Hematopoietic multipotent progenitor cell treated with erythropoietin and hydrocortisone succinate and interleukin-3 and kit ligand, for 6 days (in vitro differentiated cells): ENCODE results near the gene ULBP3.
"Not testable (repeated sequence)": the region's sequence is repeated elsewhere in the genome, so short reads cannot be mapped to it uniquely, and the experiment has no call there.

Experiments
- DNase-seq: peaks from one replicate; pipeline ENCODE4 v3.0.0-alpha.2; 2015

Gene ULBP3

GRCh38 chr6:150075034-150075421 lies 6.1 kb upstream of the ULBP3 start:
- DNase-seq, result no peak

GRCh38 chr6:150074396-150075033 lies 5.6 kb upstream of the ULBP3 start:
- not testable (repeated sequence) for DNase-seq

- DNase-seq, result peak; percentile 35
Observed at GRCh38 chr6:150072201-150072600, 3.3 kb upstream of the ULBP3 start.

GRCh38 chr6:150070236-150070818 lies 1.4 kb upstream of the ULBP3 start:
- no peak for DNase-seq

- DNase-seq, result no peak
Observed at GRCh38 chr6:150069706-150070105, 785 bp upstream of the ULBP3 start.

- DNase-seq, result no peak
Observed at GRCh38 chr6:150068151-150068550, 770 bp downstream of the ULBP3 start.

GRCh38 chr6:150065083-150065482 lies 3.8 kb downstream of the ULBP3 start:
- DNase-seq, result no peak

GRCh38 chr6:150063640-150064039 lies 5.3 kb downstream of the ULBP3 start:
- no peak for DNase-seq

- DNase-seq, result not testable (repeated sequence)
Observed at GRCh38 chr6:150059973-150060372, 8.9 kb downstream of the ULBP3 start.

GRCh38 chr6:150058986-150059385 lies 9.9 kb downstream of the ULBP3 start:
- DNase-seq, result no peak

- DNase-seq, result no peak
Observed at GRCh38 chr6:150058231-150058792, 10.6 kb downstream of the ULBP3 start.

- DNase-seq, result no peak
Observed at GRCh38 chr6:150057501-150057951, 11.4 kb downstream of the ULBP3 start.

- DNase-seq, result no peak
Observed at GRCh38 chr6:150056916-150057315, 12.0 kb downstream of the ULBP3 start.

- DNase-seq, result no peak
Observed at GRCh38 chr6:150056156-150056555, 12.8 kb downstream of the ULBP3 start.

GRCh38 chr6:150055131-150055530 lies 13.8 kb downstream of the ULBP3 start:
- DNase-seq, result no peak

GRCh38 chr6:150053450-150053849 lies 15.5 kb downstream of the ULBP3 start:
- no peak for DNase-seq

GRCh38 chr6:150050846-150051245 lies 18.1 kb downstream of the ULBP3 start:
- DNase-seq, result no peak

GRCh38 chr6:150048099-150048498 lies 20.8 kb downstream of the ULBP3 start:
- no peak for DNase-seq

GRCh38 chr6:150046943-150047342 lies 22.0 kb downstream of the ULBP3 start:
- DNase-seq, result no peak

GRCh38 chr6:150044621-150045145 lies 24.2 kb downstream of the ULBP3 start:
- no peak for DNase-seq

GRCh38 chr6:150043501-150044412 lies 25.2 kb downstream of the ULBP3 start:
- no peak for DNase-seq

- DNase-seq, result no peak
Observed at GRCh38 chr6:150043096-150043495, 25.8 kb downstream of the ULBP3 start.
